CD8-positive, alpha-beta memory T cell (primary cell): ENCODE data around the gene ICAM5. TPM values are rescaled to one million over a fixed set of nuclear protein-coding genes. Genes with fewer than 3 reads are reported as not detected.

ENCODE experiments used
- CTCF ChIA-PET: fragments of 350-600 bp; sonication (Branson Sonifier 250); formaldehyde crosslinking; loops from one replicate; lab custom pipeline; 2021; ENCODE audit warnings: antibody characterized with exemption; lab: Charles Lee
- POLR2A ChIA-PET: fragments of 350-600 bp; sonication (Branson Sonifier 250); formaldehyde crosslinking; loops from one replicate; lab custom pipeline; 2021; ENCODE audit warnings: antibody characterized with exemption; lab: Charles Lee
- DNase-seq, 5 donors: peaks; one replicate each; pipeline versions ENCODE4 v3.0.0 to v3.0.0-alpha.2; 2020 to 2022; ENCODE audit warnings: mixed read lengths in 1 of 5
- H3K27ac ChIP-seq: one replicate; pipeline ENCODE4 v1.7.0; 2013; ENCODE audit warnings: low read depth, mild to moderate bottlenecking, low read length, moderate library complexity
- H3K27me3 ChIP-seq: 2 replicates; pipeline ENCODE4 v1.7.0; 2013; ENCODE audit warnings: low read length, mild to moderate bottlenecking; ENCODE audit not compliant: insufficient read depth, poor library complexity, severe bottlenecking
- H3K36me3 ChIP-seq: 2 replicates; pipeline ENCODE4 v1.7.0; 2013; ENCODE audit warnings: mild to moderate bottlenecking, low read length, moderate library complexity; ENCODE audit not compliant: insufficient read depth
- H3K4me1 ChIP-seq: 2 replicates; pipeline ENCODE4 v1.7.0; 2013; ENCODE audit warnings: mild to moderate bottlenecking, low read length, moderate library complexity; ENCODE audit not compliant: insufficient read depth
- H3K4me3 ChIP-seq: 2 replicates; pipeline ENCODE4 v1.7.0; 2013; ENCODE audit warnings: mild to moderate bottlenecking, low read length
- H3K9me3 ChIP-seq: 2 replicates; pipeline ENCODE4 v1.7.0; 2013; ENCODE audit warnings: mild to moderate bottlenecking, low read length
- H3K27ac Mint-ChIP-seq, 8 donors: one replicate each; pipeline ENCODE4 v1.8.0; 2020 to 2021; ENCODE audit warnings: mixed read lengths in 8 of 8, mild to moderate bottlenecking in 6 of 8, inconsistent platforms in 3 of 8, moderate library complexity in 3 of 8
- H3K27me3 Mint-ChIP-seq, 2 donors: one replicate each; pipeline ENCODE4 v1.8.0; 2020 to 2021; ENCODE audit warnings: mixed read lengths in 2 of 2, mild to moderate bottlenecking in 1 of 2, moderate library complexity in 1 of 2
- H3K36me3 Mint-ChIP-seq, 3 donors: one replicate each; pipeline ENCODE4 v1.8.0; 2020 to 2021; ENCODE audit warnings: mixed read lengths in 3 of 3, inconsistent platforms in 1 of 3, mild to moderate bottlenecking in 1 of 3
- H3K4me1 Mint-ChIP-seq, 3 donors: one replicate each; pipeline ENCODE4 v1.8.0; 2020 to 2021; ENCODE audit warnings: mixed read lengths in 3 of 3, inconsistent platforms in 1 of 3, mild to moderate bottlenecking in 1 of 3
- H3K4me3 Mint-ChIP-seq, 7 donors: one replicate each; pipeline ENCODE4 v1.8.0; 2020 to 2021; ENCODE audit warnings: mixed read lengths in 7 of 7, mild to moderate bottlenecking in 6 of 7, moderate library complexity in 4 of 7, inconsistent platforms in 2 of 7
- H3K9me3 Mint-ChIP-seq, 5 donors: one replicate each; pipeline ENCODE4 v1.8.0; 2020 to 2022; ENCODE audit warnings: mixed read lengths in 5 of 5, mild to moderate bottlenecking in 3 of 5, moderate library complexity in 2 of 5, inconsistent platforms in 1 of 5
- polyA plus RNA-seq: library from polyadenylated mRNA; unstranded; fragments of 300-500 nt; fragmentation: Illumina TruSeq; gene quantifications from one replicate; pipeline ENCODE4 v1.2.3, GENCODE V29; 2021
- total RNA-seq, 2 experiments: library from RNA; stranded (reverse); gene quantifications; one replicate each; pipeline ENCODE4 v1.2.3, GENCODE V29; 2021

The ICAM5 gene
- total and polyA plus RNA-seq, 3 experiments from 2014 or later, result 1.8 to 2.0 TPM; not detected in 1

DNA sequence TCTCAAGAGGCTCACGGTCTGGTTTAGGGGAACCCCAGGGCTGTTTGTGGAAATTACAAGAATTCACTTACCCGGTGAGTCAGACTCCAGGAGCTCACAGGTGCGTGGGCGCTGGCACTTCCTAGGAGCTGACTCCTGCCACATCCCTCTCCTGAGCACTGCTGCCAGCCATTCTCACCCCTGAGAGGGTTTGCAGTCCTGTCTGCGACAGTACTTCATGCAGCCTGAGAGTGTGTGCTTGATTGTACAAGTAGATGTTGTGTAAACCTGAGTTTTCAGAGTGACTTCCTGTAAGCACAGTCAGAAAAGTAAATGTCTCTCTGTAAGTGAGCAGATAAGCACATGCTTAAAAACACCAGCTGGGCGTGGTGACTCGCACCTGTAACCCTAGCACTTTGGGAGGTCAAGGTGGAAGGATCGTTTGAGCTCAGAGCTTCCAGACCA is 29.6 kb upstream of the ICAM5 start:
- Mint-ChIP-seq H3K36me3 (peaks cover 9 to 42% (median 11%) of the 10 kb centered on the region in 3 donors), H3K4me1 (peaks cover 0 to 20% (median 0%) of the 10 kb centered on the region in 3 donors), H3K27ac (peak overlapping the region in 3 of 8 donors; percentile 40 to 66 (median 40)), H3K27me3 (no peaks in the 10 kb centered on the region), H3K4me3 (no peak overlapping the region), H3K9me3 (no peaks in the 10 kb centered on the region)
- POLR2A ChIA-PET, result interaction anchor here (0.6 kb wide), 1 partner anchor 73 kb away, joined by 12 read pairs; no protein-coding TSS in a partner anchor
- no peak for DNase-seq
- Histone ChIP-seq H3K27ac (no peak overlapping the region), H3K36me3 (peaks cover 24% of the 10 kb centered on the region), H3K4me1 (no peaks in the 10 kb centered on the region), H3K27me3 (no peaks in the 10 kb centered on the region), H3K9me3 (no peaks in the 10 kb centered on the region), H3K4me3 (no peak overlapping the region)
- CTCF ChIA-PET, result interaction anchor here (0.6 to 4.2 kb wide), 10 partner anchors 11 to 262 kb away, joined by 3 to 61 read pairs (median 8); partner anchors contain the start of genes ICAM1, RAVER1 and TYK2

DNA sequence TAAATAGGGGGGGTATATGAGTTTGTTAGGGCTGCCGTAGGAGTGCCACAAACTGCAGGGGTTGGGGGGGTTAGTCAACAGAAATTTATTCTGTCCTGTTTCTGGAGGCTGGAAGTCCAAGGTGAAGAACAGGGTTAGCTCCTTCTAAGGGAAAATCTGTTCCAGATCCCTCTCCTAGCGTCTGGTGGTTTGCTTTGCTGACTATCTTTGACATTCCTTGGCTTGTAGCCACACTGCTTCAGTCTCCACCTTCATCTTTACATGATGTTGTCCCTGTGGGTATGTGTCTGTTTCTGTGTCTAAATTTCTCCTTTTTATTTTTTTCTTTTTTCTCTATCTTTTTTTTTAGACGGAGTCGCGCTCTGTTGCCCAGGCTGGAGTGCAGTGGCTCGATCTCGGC is 27.0 kb upstream of the ICAM5 start:
- no peak overlapping the region for H3K27ac ChIP-seq
- H3K4me1 ChIP-seq, result no peaks in the 10 kb centered on the region
- Mint-ChIP-seq H3K4me1 (peaks cover 0 to 11% (median 0%) of the 10 kb centered on the region in 3 donors), H3K9me3 (no peaks in the 10 kb centered on the region), H3K27me3 (no peaks in the 10 kb centered on the region), H3K27ac (no peak overlapping the region), H3K4me3 (no peak overlapping the region), H3K36me3 (peaks cover 0 to 17% (median 3%) of the 10 kb centered on the region in 3 donors)
- H3K4me3 ChIP-seq, result no peak overlapping the region
- no peak for DNase-seq
- no peaks in the 10 kb centered on the region for H3K9me3 ChIP-seq
- CTCF ChIA-PET, result interaction anchor here (1.2 kb wide), 1 partner anchor 128 kb away, joined by 3 read pairs; no protein-coding TSS in a partner anchor
- H3K27me3 ChIP-seq, result no peaks in the 10 kb centered on the region
- H3K36me3 ChIP-seq, result peaks cover 10% of the 10 kb centered on the region
- POLR2A ChIA-PET, result interaction anchor here (0.7 kb wide), 1 partner anchor 126 kb away, joined by 4 read pairs; no protein-coding TSS in a partner anchor

DNA sequence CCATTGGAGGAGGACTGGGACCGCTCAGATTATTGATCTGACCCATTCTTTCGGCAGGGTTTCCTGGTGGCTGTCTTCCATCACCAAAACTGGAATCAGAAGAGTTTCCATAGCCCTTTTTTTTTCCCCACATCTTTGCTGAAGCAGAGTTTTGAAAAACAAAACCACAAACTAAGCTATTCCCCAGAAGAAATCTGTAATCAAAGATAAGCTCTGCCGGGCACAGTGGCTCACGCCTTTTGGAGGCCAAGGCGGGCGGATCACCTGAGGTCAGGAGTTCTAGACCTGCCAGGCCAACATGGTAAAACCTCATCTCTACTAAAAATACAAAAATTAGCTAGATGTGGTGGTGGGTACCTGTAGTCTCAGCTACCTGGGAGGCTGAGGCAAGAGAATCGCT is 23.0 kb upstream of the ICAM5 start:
- Mint-ChIP-seq H3K27me3 (peaks cover 0 to 1% of the 10 kb centered on the region in 2 donors), H3K9me3 (no peaks in the 10 kb centered on the region), H3K36me3 (no peaks in the 10 kb centered on the region), H3K27ac (peak overlapping the region in 1 of 8 donors; percentile 33), H3K4me1 (peaks cover 9 to 24% (median 16%) of the 10 kb centered on the region in 3 donors), H3K4me3 (no peak overlapping the region)
- Histone ChIP-seq H3K27ac (no peak overlapping the region), H3K4me1 (peaks cover 16% of the 10 kb centered on the region), H3K27me3 (no peaks in the 10 kb centered on the region), H3K9me3 (no peaks in the 10 kb centered on the region), H3K4me3 (no peak overlapping the region), H3K36me3 (no peaks in the 10 kb centered on the region)
- POLR2A ChIA-PET, result interaction anchor here (0.7 kb wide), 1 partner anchor 125 kb away, joined by 6 read pairs; no protein-coding TSS in a partner anchor
- DNase-seq, result no peak
- CTCF ChIA-PET, result interaction anchor here (1.2 to 11.0 kb wide), 3 partner anchors 67 to 146 kb away, joined by 3 to 355 read pairs (median 3); partner anchors contain the start of gene TYK2

DNA sequence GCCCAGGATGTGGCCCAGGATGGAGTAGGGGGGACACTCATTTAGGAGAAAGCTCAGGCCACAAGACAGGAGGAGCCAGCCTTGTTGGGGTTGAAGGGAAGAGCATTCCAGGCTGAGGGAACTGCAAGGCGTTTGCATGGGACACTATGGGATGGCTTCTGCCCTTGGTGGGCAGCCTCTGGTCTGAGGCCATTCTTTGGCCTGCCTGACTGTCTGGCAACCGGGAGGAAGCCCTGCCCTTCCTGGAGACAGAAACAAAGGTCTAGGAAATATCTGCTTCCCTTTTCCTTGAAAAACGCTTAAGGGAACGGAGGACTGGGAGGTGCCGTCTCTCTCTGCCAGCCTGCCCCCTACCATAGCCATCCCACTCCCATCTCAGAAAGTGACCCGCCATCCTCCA is 21.7 kb upstream of the ICAM5 start:
- Mint-ChIP-seq H3K4me1 (peaks cover 21 to 37% (median 24%) of the 10 kb centered on the region in 3 donors), H3K9me3 (no peaks in the 10 kb centered on the region), H3K4me3 (no peak overlapping the region), H3K27ac (no peak overlapping the region), H3K36me3 (no peaks in the 10 kb centered on the region), H3K27me3 (peaks cover 0 to 1% of the 10 kb centered on the region in 2 donors)
- Histone ChIP-seq H3K4me1 (peaks cover 21% of the 10 kb centered on the region), H3K27ac (no peak overlapping the region), H3K27me3 (no peaks in the 10 kb centered on the region), H3K36me3 (no peaks in the 10 kb centered on the region), H3K4me3 (no peak overlapping the region), H3K9me3 (no peaks in the 10 kb centered on the region)
- CTCF ChIA-PET, result interaction anchor here (3.7 to 11.0 kb wide), 3 partner anchors 11 to 118 kb away, joined by 14 to 355 read pairs (median 27); partner anchors contain the start of gene TYK2
- POLR2A ChIA-PET, result no interaction called here
- no peak for DNase-seq

DNA sequence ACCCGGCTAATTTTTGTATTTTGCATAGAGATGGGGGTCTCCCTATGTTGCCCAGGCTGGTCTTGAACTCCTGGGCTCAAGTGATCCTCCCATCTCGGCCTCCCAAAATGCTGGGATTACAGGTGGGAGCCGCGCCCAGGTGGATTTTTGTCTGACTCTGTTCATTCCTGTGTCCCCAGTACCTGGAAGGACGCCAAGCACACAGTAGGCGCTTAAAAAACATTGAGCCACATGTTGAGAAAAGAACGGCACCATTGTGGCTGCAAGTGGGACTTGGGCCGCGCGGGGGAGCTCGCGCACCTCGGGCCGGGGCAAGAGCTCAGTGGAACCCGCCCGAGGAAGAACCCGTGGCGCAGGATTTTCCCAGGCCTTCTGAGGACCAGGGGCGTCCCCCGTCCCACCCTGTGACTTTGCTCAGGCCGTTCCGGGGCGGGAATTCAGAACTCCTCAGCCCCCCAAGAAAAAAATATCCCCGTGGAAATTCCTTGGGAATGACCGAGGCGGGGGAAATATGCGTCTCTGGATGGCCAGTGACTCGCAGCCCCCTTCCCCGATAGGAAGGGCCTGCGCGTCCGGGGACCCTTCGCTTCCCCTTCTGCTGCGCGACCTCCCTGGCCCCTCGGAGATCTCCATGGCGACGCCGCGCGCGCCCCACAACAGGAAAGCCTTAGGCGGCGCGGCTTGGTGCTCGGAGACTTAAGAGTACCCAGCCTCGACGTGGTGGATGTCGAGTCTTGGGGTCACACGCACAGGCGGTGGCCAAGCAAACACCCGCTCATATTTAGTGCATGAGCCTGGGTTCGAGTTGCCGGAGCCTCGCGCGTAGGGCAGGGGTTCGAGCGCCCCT is 20.2 kb upstream of the ICAM5 start:
- peak overlapping the region; percentile 87 for H3K27ac ChIP-seq
- POLR2A ChIA-PET, result interaction anchor here (0.7 to 3.2 kb wide), 10 partner anchors 10 to 164 kb away, joined by 3 to 47 read pairs (median 10); partner anchors contain the start of genes CDC37, ICAM4, ICAM5 and PPAN

DNA sequence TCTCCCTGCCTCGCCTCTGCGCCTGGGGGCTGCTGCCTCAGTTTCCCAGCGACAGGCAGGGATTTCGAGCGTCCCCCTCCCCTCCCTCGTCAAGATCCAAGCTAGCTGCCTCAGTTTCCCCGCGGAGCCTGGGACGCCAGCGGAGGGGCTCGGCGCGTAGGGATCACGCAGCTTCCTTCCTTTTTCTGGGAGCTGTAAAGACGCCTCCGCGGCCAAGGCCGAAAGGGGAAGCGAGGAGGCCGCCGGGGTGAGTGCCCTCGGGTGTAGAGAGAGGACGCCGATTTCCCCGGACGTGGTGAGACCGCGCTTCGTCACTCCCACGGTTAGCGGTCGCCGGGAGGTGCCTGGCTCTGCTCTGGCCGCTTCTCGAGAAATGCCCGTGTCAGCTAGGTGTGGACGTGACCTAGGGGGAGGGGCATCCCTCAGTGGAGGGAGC is 19.6 kb upstream of the ICAM5 start:
- H3K9me3 Mint-ChIP-seq, result no peaks in the 10 kb centered on the region
- peaks cover 0 to 2% of the 10 kb centered on the region in 2 donors for H3K27me3 Mint-ChIP-seq
- DNase-seq, result peak; percentile 44 to 86 (median 75)
- Histone ChIP-seq H3K4me3 (peak overlapping the region; percentile 76), H3K36me3 (no peaks in the 10 kb centered on the region), H3K27me3 (no peaks in the 10 kb centered on the region), H3K9me3 (no peaks in the 10 kb centered on the region), H3K4me1 (peaks cover 21% of the 10 kb centered on the region), H3K27ac (peak overlapping the region; percentile 87)
- peaks cover 26 to 48% (median 31%) of the 10 kb centered on the region in 3 donors for H3K4me1 Mint-ChIP-seq
- CTCF ChIA-PET, result interaction anchor here (0.9 to 11.0 kb wide), 17 partner anchors 9 to 158 kb away, joined by 3 to 355 read pairs (median 7); partner anchors contain the start of genes CDC37, ICAM5, RAVER1 and TYK2
- H3K27ac Mint-ChIP-seq, result peak overlapping the region; percentile 90 to 99 (median 95)
- H3K36me3 Mint-ChIP-seq, result peaks cover 0 to 11% (median 0%) of the 10 kb centered on the region in 3 donors
- POLR2A ChIA-PET, result interaction anchor here (0.5 to 3.2 kb wide), 11 partner anchors 10 to 388 kb away, joined by 3 to 47 read pairs (median 9); partner anchors contain the start of genes CDC37, ICAM4, ICAM5 and PPAN
- peak overlapping the region; percentile 83 to 94 (median 87) for H3K4me3 Mint-ChIP-seq

More for the DNA sequence above, 20.2 kb upstream of the ICAM5 start:
- Mint-ChIP-seq H3K9me3 (no peaks in the 10 kb centered on the region), H3K4me3 (peak overlapping the region; percentile 83 to 94 (median 87)), H3K36me3 (peaks cover 0 to 4% (median 0%) of the 10 kb centered on the region in 3 donors), H3K27ac (peak overlapping the region; percentile 90 to 99 (median 95)), H3K27me3 (peaks cover 0 to 1% of the 10 kb centered on the region in 2 donors), H3K4me1 (peaks cover 26 to 43% (median 28%) of the 10 kb centered on the region in 3 donors)
- H3K4me3 ChIP-seq, result peak overlapping the region; percentile 76
- H3K36me3 ChIP-seq, result no peaks in the 10 kb centered on the region
- H3K27me3 ChIP-seq, result no peaks in the 10 kb centered on the region
- H3K9me3 ChIP-seq, result no peaks in the 10 kb centered on the region
- H3K4me1 ChIP-seq, result peaks cover 21% of the 10 kb centered on the region
- CTCF ChIA-PET, result interaction anchor here (0.9 to 11.0 kb wide), 19 partner anchors 10 to 159 kb away, joined by 3 to 355 read pairs (median 5); partner anchors contain the start of genes ICAM4, ICAM5 and TYK2
- peak; percentile 81 to 90 (median 83) for DNase-seq

DNA sequence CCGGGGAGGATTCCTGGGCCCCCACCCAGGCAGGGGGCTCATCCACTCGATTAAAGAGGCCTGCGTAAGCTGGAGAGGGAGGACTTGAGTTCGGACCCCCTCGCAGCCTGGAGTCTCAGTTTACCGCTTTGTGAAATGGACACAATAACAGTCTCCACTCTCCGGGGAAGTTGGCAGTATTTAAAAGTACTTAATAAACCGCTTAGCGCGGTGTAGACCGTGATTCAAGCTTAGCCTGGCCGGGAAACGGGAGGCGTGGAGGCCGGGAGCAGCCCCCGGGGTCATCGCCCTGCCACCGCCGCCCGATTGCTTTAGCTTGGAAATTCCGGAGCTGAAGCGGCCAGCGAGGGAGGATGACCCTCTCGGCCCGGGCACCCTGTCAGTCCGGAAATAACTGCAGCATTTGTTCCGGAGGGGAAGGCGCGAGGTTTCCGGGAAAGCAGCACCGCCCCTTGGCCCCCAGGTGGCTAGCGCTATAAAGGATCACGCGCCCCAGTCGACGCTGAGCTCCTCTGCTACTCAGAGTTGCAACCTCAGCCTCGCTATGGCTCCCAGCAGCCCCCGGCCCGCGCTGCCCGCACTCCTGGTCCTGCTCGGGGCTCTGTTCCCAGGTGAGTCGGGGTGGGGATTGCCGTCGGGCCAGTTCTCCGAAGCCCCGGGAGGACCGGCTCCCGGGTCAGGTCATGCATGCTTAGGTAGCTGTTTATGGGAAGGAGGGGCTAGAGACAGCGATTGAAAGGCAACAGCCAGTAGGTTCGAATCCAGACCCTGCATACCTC is 18.9 kb upstream of the ICAM5 start, which contains the start of gene ICAM1:
Gene ICAM1 (plus strand): TSS at position 505 of the 779 bp plus-strand sequence. CDS start 40 bp downstream, at position 545.
- H3K9me3 Mint-ChIP-seq, result no peaks in the 10 kb centered on the region
- peak within 1 kb of the TSS; percentile 76 for H3K4me3 ChIP-seq
- peak; percentile 61 to 81 (median 70) for DNase-seq
- CTCF ChIA-PET, result interaction anchor here (0.6 to 11.0 kb wide), 25 partner anchors 8 to 363 kb away, joined by 3 to 355 read pairs (median 4); partner anchors contain the start of genes CDC37, ICAM5, RAVER1 and TYK2
- peaks cover 0 to 13% (median 0%) of the 10 kb centered on the region in 3 donors for H3K36me3 Mint-ChIP-seq
- H3K4me3 Mint-ChIP-seq, result peak within 1 kb of the TSS; percentile 83 to 94 (median 87)
- POLR2A ChIA-PET, result interaction anchor here (0.5 to 3.2 kb wide), 11 partner anchors 9 to 388 kb away, joined by 3 to 47 read pairs (median 9); partner anchors contain the start of genes CDC37, ICAM4, ICAM5 and RAVER1
- H3K4me1 Mint-ChIP-seq, result peaks cover 26 to 51% (median 31%) of the 10 kb centered on the region in 3 donors
- peak within 1 kb of the TSS; percentile 87 for H3K27ac ChIP-seq
- H3K4me1 ChIP-seq, result peaks cover 21% of the 10 kb centered on the region
- peak within 1 kb of the TSS; percentile 90 to 99 (median 95) for H3K27ac Mint-ChIP-seq
- H3K27me3 Mint-ChIP-seq, result peaks cover 0 to 2% of the 10 kb centered on the region in 2 donors
- no peaks in the 10 kb centered on the region for H3K36me3 ChIP-seq
- no peaks in the 10 kb centered on the region for H3K27me3 ChIP-seq
- H3K9me3 ChIP-seq, result no peaks in the 10 kb centered on the region
